Osteocyte (in vitro differentiated cells): ENCODE measurements around the gene GALNTL6. TPM values are rescaled to one million over a fixed set of nuclear protein-coding genes. Genes with fewer than 3 reads are reported as not detected.
"Not testable (repeated sequence)": the region's sequence is repeated elsewhere in the genome, so short reads cannot be mapped to it uniquely, and the experiment has no call there.

Experiments used
- DNase-seq: peaks from one replicate; pipeline ENCODE4 v3.0.0; 2021; ENCODE audit warnings: mixed read lengths; ENCODE audit not compliant: unreplicated experiment; ENCODE audit errors: extremely low spot score
- H3K27ac Mint-ChIP-seq: one replicate; pipeline ENCODE4 v1.8.0; 2021; ENCODE audit warnings: mild to moderate bottlenecking, mixed read lengths; ENCODE audit not compliant: unreplicated experiment
- H3K27me3 Mint-ChIP-seq: one replicate; pipeline ENCODE4 v1.8.0; 2021; ENCODE audit warnings: mixed read lengths; ENCODE audit not compliant: unreplicated experiment
- H3K36me3 Mint-ChIP-seq: one replicate; pipeline ENCODE4 v1.8.0; 2021; ENCODE audit warnings: mixed read lengths; ENCODE audit not compliant: unreplicated experiment
- H3K4me1 Mint-ChIP-seq: one replicate; pipeline ENCODE4 v1.8.0; 2021; ENCODE audit warnings: mixed read lengths; ENCODE audit not compliant: unreplicated experiment
- H3K4me3 Mint-ChIP-seq: one replicate; pipeline ENCODE4 v1.8.0; 2021; ENCODE audit warnings: mild to moderate bottlenecking, moderate library complexity, mixed read lengths; ENCODE audit not compliant: unreplicated experiment
- H3K9me3 Mint-ChIP-seq: one replicate; pipeline ENCODE4 v1.8.0; 2021; ENCODE audit warnings: mixed read lengths; ENCODE audit not compliant: unreplicated experiment
- total RNA-seq: library from RNA; stranded (reverse); gene quantifications from 2 replicates; pipeline ENCODE4 v1.2.1, GENCODE V29; 2021
- TF ChIP-seq, protein P1 (sequence below): fragments of 200-600 bp; sonication (generic); IDR thresholded peaks from 2 replicates; pipeline ENCODE4 v1.5.0; 2021; ENCODE audit warnings: antibody characterized with exemption, mild to moderate bottlenecking, moderate library complexity

GALNTL6 gene
- total RNA-seq, 1 donor from 2014 or later = not detected

DNA sequence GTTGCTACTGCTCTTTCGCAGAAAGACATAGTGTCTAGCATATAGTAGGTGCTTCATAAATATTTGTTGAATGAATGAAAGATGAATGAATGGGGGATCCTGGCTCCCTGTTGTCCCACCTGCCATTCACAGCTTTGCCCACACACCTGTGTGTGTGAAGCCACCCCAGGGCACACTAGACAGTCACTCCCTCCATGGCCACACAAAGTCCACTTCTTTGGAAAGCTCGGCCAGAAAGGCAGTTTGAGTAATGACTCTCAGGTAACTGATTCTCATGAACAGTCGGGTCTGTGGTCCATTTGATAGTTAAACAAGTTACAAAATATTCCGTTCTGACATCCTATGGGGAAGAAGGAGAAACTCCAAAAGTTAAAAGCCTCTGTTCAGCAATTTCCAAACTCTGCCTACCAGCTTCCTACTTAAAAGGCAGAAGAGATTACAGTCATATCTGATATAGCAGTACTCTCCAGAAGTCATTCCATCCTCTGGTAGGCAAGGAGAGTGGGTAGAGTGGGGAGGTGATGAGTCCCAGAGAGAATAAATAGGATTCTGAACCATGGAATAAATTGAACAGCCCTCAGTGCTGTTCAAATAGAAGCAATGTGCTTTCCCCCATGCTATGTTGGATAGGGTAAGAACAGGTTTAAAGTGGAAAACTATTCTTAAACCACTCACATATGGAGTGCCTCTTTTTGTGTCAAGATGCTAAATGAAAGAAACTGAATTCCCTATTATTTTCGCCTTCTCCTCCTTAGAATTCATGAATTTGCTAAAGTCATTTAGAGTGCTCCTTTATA, 1150.5 kb downstream of the GALNTL6 start:
- no peaks in the 10 kb centered on the region for H3K36me3 Mint-ChIP-seq
- no peak overlapping the region for H3K4me3 Mint-ChIP-seq
- no peaks in the 10 kb centered on the region for H3K9me3 Mint-ChIP-seq
- no peaks in the 10 kb centered on the region for H3K4me1 Mint-ChIP-seq
- no peak overlapping the region for H3K27ac Mint-ChIP-seq
- TF ChIP-seq, protein P1, sequence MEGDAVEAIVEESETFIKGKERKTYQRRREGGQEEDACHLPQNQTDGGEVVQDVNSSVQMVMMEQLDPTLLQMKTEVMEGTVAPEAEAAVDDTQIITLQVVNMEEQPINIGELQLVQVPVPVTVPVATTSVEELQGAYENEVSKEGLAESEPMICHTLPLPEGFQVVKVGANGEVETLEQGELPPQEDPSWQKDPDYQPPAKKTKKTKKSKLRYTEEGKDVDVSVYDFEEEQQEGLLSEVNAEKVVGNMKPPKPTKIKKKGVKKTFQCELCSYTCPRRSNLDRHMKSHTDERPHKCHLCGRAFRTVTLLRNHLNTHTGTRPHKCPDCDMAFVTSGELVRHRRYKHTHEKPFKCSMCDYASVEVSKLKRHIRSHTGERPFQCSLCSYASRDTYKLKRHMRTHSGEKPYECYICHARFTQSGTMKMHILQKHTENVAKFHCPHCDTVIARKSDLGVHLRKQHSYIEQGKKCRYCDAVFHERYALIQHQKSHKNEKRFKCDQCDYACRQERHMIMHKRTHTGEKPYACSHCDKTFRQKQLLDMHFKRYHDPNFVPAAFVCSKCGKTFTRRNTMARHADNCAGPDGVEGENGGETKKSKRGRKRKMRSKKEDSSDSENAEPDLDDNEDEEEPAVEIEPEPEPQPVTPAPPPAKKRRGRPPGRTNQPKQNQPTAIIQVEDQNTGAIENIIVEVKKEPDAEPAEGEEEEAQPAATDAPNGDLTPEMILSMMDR = no peak
- no peak for DNase-seq
- peaks cover 45% of the 10 kb centered on the region for H3K27me3 Mint-ChIP-seq

DNA sequence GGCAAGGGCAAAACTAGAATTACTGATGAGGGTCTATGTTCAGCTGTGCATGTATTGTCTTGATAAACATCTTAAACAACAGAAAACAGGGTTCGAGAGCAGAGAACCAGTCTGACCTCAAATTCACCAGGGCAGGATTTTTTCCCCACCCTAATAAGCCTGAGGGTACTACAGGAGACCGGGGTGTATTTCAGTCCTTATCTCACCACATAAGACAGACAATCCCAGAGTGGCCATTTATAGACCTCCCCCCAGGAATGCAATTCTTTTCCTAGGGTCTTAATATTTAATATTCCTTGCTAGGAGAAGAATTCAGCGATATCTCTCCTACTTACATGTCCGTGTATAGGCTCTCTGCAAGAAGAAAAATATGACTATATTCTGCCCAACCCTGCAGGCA, 1157.0 kb downstream of the GALNTL6 start:
- not testable (repeated sequence) for H3K4me1 Mint-ChIP-seq, H3K4me3 Mint-ChIP-seq, H3K36me3 Mint-ChIP-seq, DNase-seq, H3K27ac Mint-ChIP-seq
- Mint-ChIP-seq H3K9me3 (peaks cover 10% of the 10 kb centered on the region), H3K27me3 (peaks cover 45% of the 10 kb centered on the region)

DNA sequence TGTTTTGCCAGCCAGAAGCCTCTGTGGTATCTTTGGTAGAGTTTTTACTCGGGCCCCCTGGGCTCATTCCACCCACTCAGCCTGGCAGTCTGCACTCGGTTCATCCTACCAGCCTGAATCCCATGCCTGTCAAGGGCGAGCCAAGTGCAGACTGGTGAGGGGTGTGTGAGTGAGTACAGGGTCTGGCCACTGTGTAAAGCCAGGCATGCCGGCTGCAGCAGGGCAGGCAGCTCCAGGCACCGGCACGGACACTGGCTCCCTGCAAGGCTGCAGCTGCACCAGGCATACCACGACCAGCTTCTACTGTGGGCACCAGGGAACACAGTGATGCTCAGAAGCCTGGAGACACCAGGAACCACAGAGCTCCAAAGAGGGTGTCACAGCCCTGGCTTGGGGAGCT, 1161.4 kb downstream of the GALNTL6 start:
- TF ChIP-seq, protein P1 = no peak
- Mint-ChIP-seq H3K36me3 (no peaks in the 10 kb centered on the region), H3K4me1 (no peaks in the 10 kb centered on the region), H3K4me3 (no peak overlapping the region), H3K27me3 (peaks cover 35% of the 10 kb centered on the region), H3K9me3 (peaks cover 6% of the 10 kb centered on the region), H3K27ac (no peak overlapping the region)
- DNase-seq = no peak

DNA sequence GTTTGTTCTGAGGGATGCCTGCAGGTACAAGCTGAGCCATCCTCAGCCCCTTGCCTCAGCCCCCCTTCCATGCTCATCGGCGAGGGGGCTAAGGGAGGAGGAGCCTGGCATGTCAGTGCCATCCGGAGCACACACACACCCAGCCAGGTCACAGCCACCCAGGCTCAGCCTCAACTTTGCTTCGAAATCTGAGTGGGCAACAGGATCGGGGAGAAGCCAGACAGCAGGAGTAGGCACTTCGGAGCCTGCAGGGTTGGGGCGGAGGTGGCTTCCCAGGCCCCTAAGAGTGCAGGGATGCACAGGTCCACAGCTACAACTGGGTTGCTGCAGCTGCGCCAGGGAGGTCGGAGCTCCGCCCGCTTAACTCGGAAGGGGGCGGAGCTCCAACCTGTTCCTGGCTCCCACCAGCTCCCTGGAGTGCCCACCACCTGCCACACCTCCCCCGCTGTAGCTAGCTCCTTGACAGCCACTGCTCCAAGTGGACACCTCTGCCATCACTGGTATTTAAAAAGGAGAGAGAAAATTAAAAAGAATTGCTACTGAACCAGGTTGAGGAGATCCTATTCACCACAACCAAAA, 1162.5 kb downstream of the GALNTL6 start:
- Mint-ChIP-seq H3K27me3 (peaks cover 32% of the 10 kb centered on the region), H3K9me3 (no peaks in the 10 kb centered on the region), H3K27ac (no peak overlapping the region), H3K36me3 (no peaks in the 10 kb centered on the region), H3K4me1 (no peaks in the 10 kb centered on the region), H3K4me3 (no peak overlapping the region)
- DNase-seq = no peak
- TF ChIP-seq, protein P1 = no peak

DNA sequence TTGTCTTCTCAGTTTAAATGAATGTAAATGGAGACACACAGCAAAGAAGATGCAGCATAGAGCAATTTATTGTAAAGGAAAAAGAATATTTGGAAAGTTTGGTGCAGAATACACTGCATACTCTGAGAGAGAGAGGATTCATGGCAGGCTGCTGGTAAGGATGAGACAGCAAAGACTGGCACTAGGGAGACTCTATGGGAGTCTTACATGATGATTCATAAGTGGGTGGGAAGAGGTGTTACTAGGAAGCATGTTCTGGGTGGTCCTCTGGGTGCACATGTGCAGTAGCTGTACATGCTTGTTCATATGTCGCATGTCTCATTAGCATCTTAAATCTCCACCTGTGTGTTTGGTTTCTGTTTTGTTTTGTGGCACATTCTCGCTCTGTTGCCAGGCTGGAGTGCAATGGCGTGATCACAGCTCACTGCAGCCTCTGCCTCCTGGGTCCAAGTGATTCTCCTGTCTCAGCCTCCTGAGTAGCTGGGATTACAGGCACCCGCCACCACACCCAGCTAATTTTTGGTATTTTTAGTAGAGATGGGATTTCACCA, 1164.4 kb downstream of the GALNTL6 start:
- peaks cover 21% of the 10 kb centered on the region for H3K27me3 Mint-ChIP-seq
- H3K36me3 Mint-ChIP-seq, DNase-seq, H3K4me1 Mint-ChIP-seq, H3K9me3 Mint-ChIP-seq, H3K4me3 Mint-ChIP-seq, H3K27ac Mint-ChIP-seq: not testable (repeated sequence)

DNA sequence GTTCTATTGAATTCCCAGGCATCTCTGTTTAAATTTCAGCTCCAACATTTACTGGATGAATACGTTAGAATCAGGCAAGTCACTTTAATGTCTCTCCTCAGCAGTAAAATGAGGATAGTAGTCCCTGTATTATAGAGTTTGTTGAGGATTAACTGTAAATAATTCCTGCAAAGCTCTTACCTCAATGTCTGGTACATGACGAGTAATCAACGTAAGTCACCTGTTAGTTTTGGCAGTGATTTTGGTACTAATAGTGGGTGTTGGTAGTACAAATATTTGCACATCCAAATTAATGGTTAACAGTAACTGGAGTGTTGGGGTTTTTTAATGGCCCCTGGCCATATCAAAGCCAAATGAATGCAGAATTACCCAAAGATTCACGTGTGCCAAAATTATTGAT, 1165.6 kb downstream of the GALNTL6 start:
- DNase-seq = no peak
- Mint-ChIP-seq H3K4me3 (no peak overlapping the region), H3K36me3 (no peaks in the 10 kb centered on the region), H3K9me3 (peaks cover 8% of the 10 kb centered on the region), H3K27me3 (peaks cover 12% of the 10 kb centered on the region), H3K4me1 (peaks cover 10% of the 10 kb centered on the region), H3K27ac (no peak overlapping the region)
- TF ChIP-seq, protein P1 = no peak
